K562 (cell line): Measurements from ENCODE around the gene METTL2B.

ENCODE experiments used
- BHLHE40 ChIP-seq: IDR thresholded peaks from 2 replicates; pipeline ENCODE4 v1.6.1; 2011; ENCODE audit warnings: low read length, improper control_type of control experiment
- EGR1 ChIP-seq: fragments of 450-650 bp; conservative IDR thresholded peaks from 2 replicates; pipeline ENCODE4 v1.6.1; 2017; ENCODE audit warnings: mild to moderate bottlenecking
- EP300 ChIP-seq: IDR thresholded peaks from 2 replicates; pipeline ENCODE4 v1.6.1; 2012; ENCODE audit warnings: low read length, improper control_type of control experiment
- HOXB6 ChIP-seq: fragments of 250-450 bp; sonication (Bioruptor Pico); IDR thresholded peaks from 2 replicates; pipeline ENCODE4 v1.5.1; 2022; ENCODE audit warnings: mild to moderate bottlenecking, borderline replicate concordance
- MYBL2 ChIP-seq, 2 experiments: fragments of 450-650 bp in 1 of 2; sonication (generic) in 1 of 2; formaldehyde crosslinking in 1 of 2; IDR thresholded peaks; 2 replicates each; pipeline versions ENCODE4 v1.6.1 to v1.8.1; 2017 to 2022; ENCODE audit warnings: borderline replicate concordance in 1 of 2, inconsistent platforms in 1 of 2, low read depth in 1 of 2, mild to moderate bottlenecking in 1 of 2, missing genetic modification reagents in 1 of 2, moderate library complexity in 1 of 2
- SP1 ChIP-seq: sonication (generic); formaldehyde crosslinking; IDR thresholded peaks from 2 replicates; pipeline ENCODE4 v1.8.1; 2022; ENCODE audit warnings: mild to moderate bottlenecking, missing genetic modification reagents
- SPI1 ChIP-seq: IDR thresholded peaks from 2 replicates; pipeline ENCODE4 v1.6.1; 2011; ENCODE audit warnings: low read depth, low read length, control low read depth, borderline replicate concordance
- ZBTB7A ChIP-seq: IDR thresholded peaks from 2 replicates; pipeline ENCODE4 v1.6.1; 2011; ENCODE audit warnings: low read depth, mild to moderate bottlenecking, low read length, moderate library complexity, borderline replicate concordance; ENCODE audit not compliant: control insufficient read depth
- ZBTB8A ChIP-seq: fragments of 450-650 bp; IDR thresholded peaks from 2 replicates; pipeline ENCODE4 v1.6.1; 2018; ENCODE audit warnings: mild to moderate bottlenecking, moderate library complexity; ENCODE audit not compliant: partially characterized antibody
- ZFP1 ChIP-seq: fragments of 450-650 bp; formaldehyde crosslinking; IDR thresholded peaks from 2 replicates; pipeline ENCODE4 v1.4.0; 2020; ENCODE audit warnings: mild to moderate bottlenecking, mixed read lengths
- TF ChIP-seq, protein P1 (sequence below): fragments of 450-650 bp; formaldehyde crosslinking; conservative IDR thresholded peaks from 2 replicates; pipeline ENCODE4 v1.4.0; 2022; ENCODE audit warnings: mild to moderate bottlenecking, missing genetic modification characterization

DNA sequence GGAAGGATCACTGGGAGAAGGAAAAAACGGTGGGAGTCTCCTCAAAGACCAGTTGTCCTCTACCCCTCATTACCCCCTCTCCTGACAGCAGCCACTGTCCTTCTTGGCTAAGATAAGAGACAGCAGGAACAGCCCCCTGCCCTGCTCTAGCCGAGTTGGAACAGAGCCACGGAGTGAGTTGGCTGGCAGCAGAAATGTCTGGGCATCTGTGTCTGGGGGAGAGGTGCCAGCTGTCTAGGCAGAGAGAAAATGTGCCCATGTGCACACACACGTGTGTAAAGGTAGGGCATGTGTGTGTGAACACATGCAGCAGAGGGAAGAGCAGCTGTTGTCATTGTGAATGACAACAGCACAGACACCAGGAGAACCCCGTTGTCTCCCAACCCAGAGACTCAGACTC lies 30.2 kb upstream of the METTL2B start:
- no peak for TF ChIP-seq MYBL2 (IDR thresholded peaks at IDR 0.05; ENCODE audit: low read depth)
- no peak for TF ChIP-seq MYBL2 (CRISPR knock-in tag; IDR thresholded peaks at IDR 0.05; ENCODE audit: borderline replicate concordance)
- TF ChIP-seq ZFP1: no peak
- TF ChIP-seq ZBTB7A: no peak
- TF ChIP-seq SPI1: no peak
- TF ChIP-seq EGR1: no peak
- TF ChIP-seq, protein P1, sequence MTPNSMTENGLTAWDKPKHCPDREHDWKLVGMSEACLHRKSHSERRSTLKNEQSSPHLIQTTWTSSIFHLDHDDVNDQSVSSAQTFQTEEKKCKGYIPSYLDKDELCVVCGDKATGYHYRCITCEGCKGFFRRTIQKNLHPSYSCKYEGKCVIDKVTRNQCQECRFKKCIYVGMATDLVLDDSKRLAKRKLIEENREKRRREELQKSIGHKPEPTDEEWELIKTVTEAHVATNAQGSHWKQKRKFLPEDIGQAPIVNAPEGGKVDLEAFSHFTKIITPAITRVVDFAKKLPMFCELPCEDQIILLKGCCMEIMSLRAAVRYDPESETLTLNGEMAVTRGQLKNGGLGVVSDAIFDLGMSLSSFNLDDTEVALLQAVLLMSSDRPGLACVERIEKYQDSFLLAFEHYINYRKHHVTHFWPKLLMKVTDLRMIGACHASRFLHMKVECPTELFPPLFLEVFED (CRISPR knock-in tag): no peak
- no peak for TF ChIP-seq HOXB6 (CRISPR knock-in tag)
- TF ChIP-seq BHLHE40: no peak
- no peak for TF ChIP-seq SP1 (CRISPR knock-in tag)
- no peak for TF ChIP-seq ZBTB8A
- no peak for TF ChIP-seq EP300
